Chondrocyte (in vitro differentiated cells): ENCODE results near the gene MAP3K5. TPM values are rescaled to one million over a fixed set of nuclear protein-coding genes. Genes with fewer than 3 reads are reported as not detected.

ENCODE experiments used
- DNase-seq: peaks from one replicate; pipeline ENCODE4 v3.0.0; 2021; ENCODE audit warnings: mixed read lengths, low spot score
- H3K27ac Mint-ChIP-seq: one replicate; pipeline ENCODE4 v1.8.0; 2021; ENCODE audit warnings: mild to moderate bottlenecking, moderate library complexity, mixed read lengths; ENCODE audit not compliant: unreplicated experiment
- H3K27me3 Mint-ChIP-seq: 2 replicates; pipeline ENCODE4 v1.8.0; 2021; ENCODE audit warnings: low read depth, mixed read lengths
- H3K36me3 Mint-ChIP-seq: 2 replicates; pipeline ENCODE4 v1.8.0; 2021; ENCODE audit warnings: low read depth, mixed read lengths
- H3K4me1 Mint-ChIP-seq: 2 replicates; pipeline ENCODE4 v1.8.0; 2021; ENCODE audit warnings: low read depth, mild to moderate bottlenecking, mixed read lengths
- H3K4me3 Mint-ChIP-seq: one replicate; pipeline ENCODE4 v1.8.0; 2021; ENCODE audit warnings: mild to moderate bottlenecking, moderate library complexity, mixed read lengths; ENCODE audit not compliant: unreplicated experiment
- H3K9me3 Mint-ChIP-seq: 2 replicates; pipeline ENCODE4 v1.8.0; 2021; ENCODE audit warnings: low read depth, mixed read lengths
- CTCF ChIP-seq: fragments of 200-600 bp; sonication (generic); IDR thresholded peaks from 2 replicates; pipeline ENCODE4 v1.5.0; 2021; ENCODE audit warnings: antibody characterized with exemption, mild to moderate bottlenecking, moderate library complexity
- total RNA-seq: library from RNA; stranded (reverse); gene quantifications from 3 replicates; pipeline ENCODE4 v1.2.1, GENCODE V29; 2021

Gene MAP3K5
- total RNA-seq, 1 donor from 2014 or later: 4.6 TPM

- H3K4me3 Mint-ChIP-seq: no peak overlapping the region
- H3K4me1 Mint-ChIP-seq: peaks cover 6% of the 10 kb centered on the region
- DNase-seq: no peak
- H3K27me3 Mint-ChIP-seq: peaks cover 34% of the 10 kb centered on the region
- no peaks in the 10 kb centered on the region for H3K9me3 Mint-ChIP-seq
- no peak for TF ChIP-seq CTCF
- H3K27ac Mint-ChIP-seq: no peak overlapping the region
- no peaks in the 10 kb centered on the region for H3K36me3 Mint-ChIP-seq
These were observed 270.4 kb downstream of the MAP3K5 start for GRCh38 chr6:136521911-136522310.

- H3K27me3 Mint-ChIP-seq: peaks cover 31% of the 10 kb centered on the region
- no peaks in the 10 kb centered on the region for H3K36me3 Mint-ChIP-seq
- H3K27ac Mint-ChIP-seq: no peak overlapping the region
- H3K4me1 Mint-ChIP-seq: peaks cover 2% of the 10 kb centered on the region
- TF ChIP-seq CTCF: no peak
- H3K9me3 Mint-ChIP-seq: no peaks in the 10 kb centered on the region
- no peak overlapping the region for H3K4me3 Mint-ChIP-seq
- DNase-seq: no peak
These were observed 270.9 kb downstream of the MAP3K5 start for GRCh38 chr6:136521427-136521826.

- TF ChIP-seq CTCF: no peak
- Mint-ChIP-seq H3K27ac (no peak overlapping the region), H3K27me3 (peaks cover 29% of the 10 kb centered on the region), H3K9me3 (no peaks in the 10 kb centered on the region), H3K4me3 (no peak overlapping the region), H3K4me1 (no peaks in the 10 kb centered on the region), H3K36me3 (no peaks in the 10 kb centered on the region)
- no peak for DNase-seq
These were observed 271.8 kb downstream of the MAP3K5 start for GRCh38 chr6:136520517-136520916.

GRCh38 chr6:136517582-136517981, 274.7 kb downstream of the MAP3K5 start:
- peaks cover 22% of the 10 kb centered on the region for H3K27me3 Mint-ChIP-seq

GRCh38 chr6:136517002-136517401, 275.3 kb downstream of the MAP3K5 start:
- TF ChIP-seq CTCF: no peak
- no peaks in the 10 kb centered on the region for H3K36me3 Mint-ChIP-seq
- H3K27me3 Mint-ChIP-seq: peaks cover 22% of the 10 kb centered on the region
- no peak for DNase-seq
- no peak overlapping the region for H3K27ac Mint-ChIP-seq
- no peak overlapping the region for H3K4me3 Mint-ChIP-seq
- no peaks in the 10 kb centered on the region for H3K4me1 Mint-ChIP-seq
- no peaks in the 10 kb centered on the region for H3K9me3 Mint-ChIP-seq

More at GRCh38 chr6:136517582-136517981, 274.7 kb downstream of the MAP3K5 start:
- Mint-ChIP-seq H3K36me3 (no peaks in the 10 kb centered on the region), H3K4me3 (no peak overlapping the region), H3K4me1 (no peaks in the 10 kb centered on the region), H3K27ac (no peak overlapping the region), H3K9me3 (no peaks in the 10 kb centered on the region)
- no peak for TF ChIP-seq CTCF
- no peak for DNase-seq
